Bronchial epithelial cell (primary cell): ENCODE data around the gene ELOVL6. TPM values are rescaled to one million over a fixed set of nuclear protein-coding genes. Genes with fewer than 3 reads are reported as not detected.

Experiments used
- DNase-seq: peaks from one replicate; pipeline ENCODE4 v3.0.0-alpha.2; 2010; ENCODE audit warnings: low read depth
- FAIRE-seq: peaks from 2 replicates; lab custom pipeline; 2011; peaks lifted over from hg19 to GRCh38; lab: Jason Lieb, UNC
- H3K27me3 ChIP-seq: 2 replicates; pipeline ENCODE4 v1.5.1; 2011; ENCODE audit warnings: low read length; ENCODE audit not compliant: control insufficient read depth, insufficient read depth
- H3K36me3 ChIP-seq: 2 replicates; pipeline ENCODE4 v1.5.1; 2011; ENCODE audit warnings: low read length; ENCODE audit not compliant: control insufficient read depth, insufficient read depth
- H3K4me3 ChIP-seq: 2 replicates; pipeline ENCODE4 v1.5.1; 2011; ENCODE audit warnings: mild to moderate bottlenecking, low read depth, low read length, control low read depth
- total RNA-seq: library from RNA; depleted of rRNA; stranded (reverse); fragments of >200 nt; gene quantifications from 2 replicates; pipeline ENCODE4 v1.2.1, GENCODE V29; 2014
- TF ChIP-seq, protein P1 (sequence below): IDR thresholded peaks from 2 replicates; pipeline ENCODE4 v1.5.1; 2011; ENCODE audit warnings: mild to moderate bottlenecking, moderate library complexity, low read length, control low read depth, inconsistent platforms; ENCODE audit not compliant: insufficient read depth, severe bottlenecking

Gene ELOVL6
- total RNA-seq, 1 donor from 2014 or later: 6.8 TPM

DNA sequence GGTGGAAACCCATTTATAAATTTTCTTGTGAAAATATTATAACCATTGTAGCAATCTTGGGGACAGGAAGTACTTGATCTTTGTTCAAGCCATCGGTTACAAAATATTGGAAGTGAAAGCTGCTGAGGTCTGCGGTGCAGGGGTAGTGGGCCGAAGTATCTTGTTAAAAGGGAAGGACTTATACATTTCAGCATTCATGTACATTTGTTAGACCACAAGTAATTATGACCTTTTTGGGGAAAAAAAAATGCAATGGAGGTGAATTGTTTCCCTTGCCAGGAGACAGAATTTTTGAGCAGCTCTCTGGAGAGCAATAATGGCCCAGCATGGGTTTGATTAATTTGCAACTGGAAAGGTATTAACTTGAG lies 164.4 kb downstream of the ELOVL6 start:
- no peak for DNase-seq
- Histone ChIP-seq H3K4me3 (no peak overlapping the region), H3K36me3 (no peaks in the 10 kb centered on the region), H3K27me3 (no peaks in the 10 kb centered on the region)
- FAIRE-seq: no peak
- TF ChIP-seq, protein P1, sequence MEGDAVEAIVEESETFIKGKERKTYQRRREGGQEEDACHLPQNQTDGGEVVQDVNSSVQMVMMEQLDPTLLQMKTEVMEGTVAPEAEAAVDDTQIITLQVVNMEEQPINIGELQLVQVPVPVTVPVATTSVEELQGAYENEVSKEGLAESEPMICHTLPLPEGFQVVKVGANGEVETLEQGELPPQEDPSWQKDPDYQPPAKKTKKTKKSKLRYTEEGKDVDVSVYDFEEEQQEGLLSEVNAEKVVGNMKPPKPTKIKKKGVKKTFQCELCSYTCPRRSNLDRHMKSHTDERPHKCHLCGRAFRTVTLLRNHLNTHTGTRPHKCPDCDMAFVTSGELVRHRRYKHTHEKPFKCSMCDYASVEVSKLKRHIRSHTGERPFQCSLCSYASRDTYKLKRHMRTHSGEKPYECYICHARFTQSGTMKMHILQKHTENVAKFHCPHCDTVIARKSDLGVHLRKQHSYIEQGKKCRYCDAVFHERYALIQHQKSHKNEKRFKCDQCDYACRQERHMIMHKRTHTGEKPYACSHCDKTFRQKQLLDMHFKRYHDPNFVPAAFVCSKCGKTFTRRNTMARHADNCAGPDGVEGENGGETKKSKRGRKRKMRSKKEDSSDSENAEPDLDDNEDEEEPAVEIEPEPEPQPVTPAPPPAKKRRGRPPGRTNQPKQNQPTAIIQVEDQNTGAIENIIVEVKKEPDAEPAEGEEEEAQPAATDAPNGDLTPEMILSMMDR: no peak

DNA sequence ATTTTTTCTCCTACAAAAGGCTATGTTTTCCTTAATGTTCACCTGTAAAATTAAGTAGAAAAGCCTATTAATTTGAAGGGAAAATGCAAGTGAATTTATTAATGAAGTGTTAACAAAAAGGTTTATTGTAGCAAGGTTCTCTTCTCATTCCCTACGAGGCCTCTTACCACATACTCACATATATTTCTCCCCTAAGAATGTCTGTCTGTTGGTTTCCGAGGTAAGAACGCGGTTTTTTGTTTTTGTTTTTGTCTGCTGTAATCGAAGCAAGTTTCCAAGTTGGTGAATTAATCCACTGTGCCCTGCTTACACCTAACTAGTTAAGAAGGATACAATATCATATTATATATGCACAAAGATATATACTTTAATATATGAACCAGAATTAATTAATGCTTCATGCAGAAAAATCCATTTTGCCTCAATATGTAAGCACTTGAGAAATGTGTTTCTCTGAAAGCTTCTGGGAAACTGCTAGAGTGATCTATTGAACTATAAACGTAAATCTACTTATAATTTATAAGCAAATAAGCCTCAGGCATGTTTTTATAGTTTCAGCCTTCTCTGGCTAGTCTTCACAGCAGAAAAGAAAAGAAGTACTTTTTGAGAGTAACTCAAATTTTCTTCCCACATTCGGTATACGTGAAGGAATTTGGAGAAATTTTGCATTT lies 164.9 kb downstream of the ELOVL6 start:
- Histone ChIP-seq H3K27me3 (no peaks in the 10 kb centered on the region), H3K36me3 (no peaks in the 10 kb centered on the region), H3K4me3 (no peak overlapping the region)
- TF ChIP-seq, protein P1: no peak
- FAIRE-seq (no peak), DNase-seq (no peak)

DNA sequence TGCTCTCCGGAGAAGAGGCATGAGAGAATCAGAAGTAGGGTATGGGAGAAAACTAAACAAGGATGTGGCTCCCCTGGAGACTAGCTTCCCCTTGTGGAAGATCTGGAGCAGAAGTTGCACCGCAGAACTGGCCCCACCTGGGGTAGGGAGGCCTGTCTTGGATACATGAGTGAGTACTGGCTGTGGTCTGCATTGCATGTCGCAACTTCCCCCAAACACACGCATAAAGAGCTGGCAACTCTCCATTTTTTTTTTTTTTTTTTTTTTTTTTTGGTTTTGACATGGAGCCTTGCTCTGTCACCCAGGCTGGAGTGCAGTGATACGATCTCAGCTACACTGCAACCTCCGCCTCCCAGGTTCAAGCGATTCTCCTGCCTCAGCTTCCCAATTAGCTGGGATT lies 165.8 kb downstream of the ELOVL6 start:
- Histone ChIP-seq H3K36me3 (no peaks in the 10 kb centered on the region), H3K4me3 (no peak overlapping the region), H3K27me3 (no peaks in the 10 kb centered on the region)
- TF ChIP-seq, protein P1: no peak
- no peak for DNase-seq
- no peak for FAIRE-seq

DNA sequence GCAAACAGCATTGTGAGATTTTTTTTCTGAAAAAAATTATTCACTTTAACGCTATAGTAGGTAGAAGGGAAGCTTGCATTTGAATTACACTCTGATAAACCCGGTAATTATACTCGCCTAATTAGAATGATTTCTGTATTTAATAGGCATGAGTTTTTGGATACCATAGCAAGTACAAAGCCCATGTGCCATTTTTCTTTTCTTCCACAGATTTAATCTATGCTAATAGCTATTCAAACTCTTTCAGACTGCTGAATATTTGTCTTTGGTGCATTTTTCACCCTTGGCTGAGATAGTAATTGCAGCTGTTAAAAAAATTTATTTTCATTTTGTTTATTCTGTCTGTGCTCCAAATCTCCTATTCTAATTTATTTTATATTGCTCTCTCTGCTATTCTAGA lies 172.7 kb downstream of the ELOVL6 start:
- no peak for FAIRE-seq
- Histone ChIP-seq H3K27me3 (no peaks in the 10 kb centered on the region), H3K4me3 (no peak overlapping the region), H3K36me3 (no peaks in the 10 kb centered on the region)
- TF ChIP-seq, protein P1: no peak
- no peak for DNase-seq

DNA sequence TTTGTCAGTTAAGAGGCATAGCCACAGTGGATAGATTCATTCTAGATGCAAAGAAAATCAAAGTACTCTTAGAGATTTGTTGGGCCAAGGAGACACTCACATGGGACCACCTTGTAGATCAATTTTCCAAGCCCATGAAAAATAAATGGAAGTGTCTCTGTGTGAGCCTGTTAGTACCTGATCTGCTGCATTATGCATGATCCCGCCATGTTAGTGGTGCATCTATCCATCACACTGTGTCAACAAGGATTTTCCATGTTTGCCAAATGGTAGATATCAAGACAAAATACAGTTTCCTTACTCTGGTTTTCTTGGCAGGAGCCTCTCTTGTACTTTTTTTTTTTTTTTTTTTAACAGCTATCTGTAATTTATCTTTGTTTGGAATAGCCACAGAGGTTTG lies 173.4 kb downstream of the ELOVL6 start:
- TF ChIP-seq, protein P1: no peak
- DNase-seq: no peak
- FAIRE-seq: no peak

DNA sequence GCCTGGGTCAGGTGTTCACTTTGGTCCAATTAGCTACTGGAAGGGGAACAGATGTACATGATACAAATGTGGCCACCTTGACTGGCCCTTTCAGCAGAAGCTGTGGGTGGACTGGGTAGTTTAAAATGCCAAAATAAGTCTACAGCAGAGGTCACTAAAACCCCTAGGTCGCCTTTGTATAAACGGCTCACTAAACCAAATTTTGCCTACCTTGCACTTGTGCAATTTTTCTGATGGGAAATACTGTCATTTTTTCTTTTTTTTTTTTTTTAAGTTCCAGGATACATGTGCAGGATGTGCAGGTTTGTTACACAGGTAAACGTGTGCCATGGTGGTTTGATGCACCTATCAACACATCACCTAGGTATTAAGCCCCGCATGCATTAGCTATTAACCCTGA lies 176.0 kb downstream of the ELOVL6 start:
- H3K36me3 ChIP-seq: no peaks in the 10 kb centered on the region
- FAIRE-seq: no peak
- no peak overlapping the region for H3K4me3 ChIP-seq
- TF ChIP-seq, protein P1: no peak
- no peak for DNase-seq
- no peaks in the 10 kb centered on the region for H3K27me3 ChIP-seq

More for the DNA sequence above, 173.4 kb downstream of the ELOVL6 start:
- Histone ChIP-seq H3K27me3 (no peaks in the 10 kb centered on the region), H3K36me3 (no peaks in the 10 kb centered on the region), H3K4me3 (no peak overlapping the region)
